DMS 273 (cell line): Measurements from ENCODE around the gene WDR20.
"Not testable (repeated sequence)": the region's sequence is repeated elsewhere in the genome, so short reads cannot be mapped to it uniquely, and the experiment has no call there.

ENCODE experiments used
- DNase-seq: peaks from one replicate; lab custom pipeline; 2025; ENCODE audit not compliant: unreplicated experiment; lab: John Stamatoyannopoulos, UW

WDR20 gene

DNA sequence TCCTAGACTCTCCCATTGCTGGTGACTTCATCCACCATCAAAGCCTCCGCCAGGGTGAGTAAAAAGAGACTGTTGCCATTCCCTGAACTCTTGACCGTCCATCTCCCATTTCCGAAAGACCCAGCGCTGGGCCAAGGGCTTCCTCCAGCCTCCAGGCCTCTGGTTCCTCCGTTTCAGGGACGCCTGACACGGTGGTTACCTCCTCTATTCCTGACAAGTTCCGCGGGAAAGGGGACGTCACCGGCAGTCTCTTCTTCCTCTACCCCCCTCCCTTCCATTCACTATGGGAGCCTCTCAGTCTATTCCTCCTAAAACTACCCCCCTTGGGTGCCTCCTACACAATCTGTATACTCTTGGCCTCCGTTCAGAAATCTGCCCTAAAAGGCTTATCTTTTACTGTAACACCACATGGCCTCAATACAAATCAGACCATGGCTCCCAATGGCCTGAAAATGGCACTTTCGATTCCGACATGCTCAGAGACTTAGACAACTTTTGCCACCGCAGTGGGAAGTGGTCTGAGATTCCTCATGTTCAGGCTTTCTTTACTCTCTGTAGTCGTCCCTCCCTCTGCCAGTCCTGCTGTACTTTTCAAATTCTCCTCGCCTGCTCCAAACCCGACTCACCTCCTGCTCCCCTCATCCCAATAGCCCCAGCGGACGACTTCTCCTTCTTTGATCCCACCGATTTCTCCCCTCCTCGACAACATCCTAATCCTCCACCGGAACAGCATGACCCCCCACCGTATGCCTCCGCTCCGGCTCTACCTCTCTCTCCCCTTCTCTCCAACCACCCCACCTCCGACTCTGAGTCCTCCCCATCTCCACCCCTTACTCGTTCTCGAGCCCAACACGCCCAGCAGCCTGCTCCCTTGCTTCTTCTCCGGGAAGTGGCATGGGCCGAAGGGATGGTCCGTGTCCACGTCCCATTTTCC lies 94.9 kb downstream of the WDR20 start:
- peak; percentile 92 for DNase-seq

DNA sequence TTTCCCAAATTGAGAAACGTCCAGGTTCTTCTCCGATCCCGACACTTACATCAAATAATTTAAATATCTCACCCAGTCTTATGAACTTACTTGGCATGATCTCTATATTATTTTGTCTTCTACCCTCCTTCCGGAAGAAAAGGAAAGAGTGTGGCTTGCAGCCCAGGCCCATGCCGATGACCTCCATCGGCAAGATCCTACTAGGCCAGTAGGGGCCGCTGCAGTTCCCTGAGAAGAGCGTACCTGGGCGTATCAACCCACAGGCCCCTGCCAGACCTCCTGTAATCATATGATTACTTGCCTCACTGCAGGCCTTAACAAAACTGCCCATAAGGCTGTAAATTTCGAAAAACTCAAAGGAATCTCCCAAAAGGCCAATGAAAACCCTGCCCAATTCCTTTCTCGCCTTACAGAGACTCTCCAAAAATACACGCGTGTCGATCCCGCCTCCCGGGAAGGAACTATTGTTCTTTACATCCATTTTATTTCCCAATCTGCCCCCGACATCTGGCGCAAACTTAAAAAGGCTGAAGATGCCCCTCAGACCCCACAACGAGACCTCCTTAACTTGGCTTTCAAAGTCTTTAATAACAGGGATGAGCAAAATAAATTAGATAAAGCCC lies 95.7 kb downstream of the WDR20 start:
- DNase-seq, result peak; percentile 92

DNA sequence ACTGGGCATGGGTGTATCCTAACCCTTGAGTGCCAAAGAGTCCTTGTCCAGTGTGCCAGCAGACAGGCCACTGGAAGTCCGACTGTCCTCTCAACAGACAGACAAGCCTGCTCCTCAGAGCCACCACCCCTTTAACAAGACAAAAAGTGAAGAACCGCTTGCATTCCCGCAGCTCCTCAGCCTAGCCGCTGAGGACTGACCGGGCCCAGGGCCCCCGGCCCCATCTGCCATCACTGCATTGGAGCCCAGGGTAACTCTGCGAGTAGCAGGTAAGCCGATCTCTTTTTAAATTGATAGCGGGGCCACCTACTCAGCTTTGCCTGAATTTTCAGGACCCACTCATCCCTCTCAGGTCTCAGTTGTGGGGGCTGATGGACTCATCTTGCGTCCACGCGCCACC lies 96.3 kb downstream of the WDR20 start:
- DNase-seq, result no peak

DNA sequence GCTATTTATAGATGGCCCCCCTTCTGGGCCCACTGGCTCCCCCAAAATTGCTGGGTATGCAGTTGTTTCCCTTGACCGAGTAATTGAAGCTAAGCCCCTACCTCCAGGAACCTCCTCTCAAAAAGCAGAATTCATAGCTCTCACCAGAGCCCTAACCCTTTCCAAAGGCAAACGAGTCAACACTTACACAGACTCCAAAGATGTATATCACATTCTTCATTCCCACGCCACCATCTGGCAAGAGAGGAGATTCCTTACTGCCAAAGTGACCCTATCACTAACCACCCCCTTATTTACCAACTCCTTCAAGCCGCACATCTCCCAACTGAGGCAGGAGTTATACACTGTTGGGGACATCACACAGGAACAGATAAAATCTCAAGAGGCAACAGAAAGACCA lies 98.4 kb downstream of the WDR20 start:
- DNase-seq, result no peak

DNA sequence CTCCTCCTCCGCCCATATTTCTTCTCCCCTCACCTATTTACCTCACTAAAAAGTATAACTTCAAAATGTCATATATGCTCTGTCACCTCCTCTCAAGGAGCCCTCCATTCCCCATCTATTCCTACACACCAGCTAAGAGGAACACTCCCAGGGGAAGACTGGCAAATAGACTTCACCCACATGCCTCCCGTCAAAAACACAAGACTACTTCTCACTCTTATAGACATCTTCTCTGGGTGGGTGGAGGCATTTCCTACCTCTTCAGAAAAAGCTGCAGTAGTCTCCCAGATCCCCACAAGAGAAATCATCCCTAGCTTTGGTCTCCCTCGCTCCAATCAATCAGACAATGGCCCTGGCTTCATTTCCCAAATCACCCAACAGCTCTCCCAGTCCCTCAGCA lies 99.1 kb downstream of the WDR20 start:
- no peak for DNase-seq

DNA sequence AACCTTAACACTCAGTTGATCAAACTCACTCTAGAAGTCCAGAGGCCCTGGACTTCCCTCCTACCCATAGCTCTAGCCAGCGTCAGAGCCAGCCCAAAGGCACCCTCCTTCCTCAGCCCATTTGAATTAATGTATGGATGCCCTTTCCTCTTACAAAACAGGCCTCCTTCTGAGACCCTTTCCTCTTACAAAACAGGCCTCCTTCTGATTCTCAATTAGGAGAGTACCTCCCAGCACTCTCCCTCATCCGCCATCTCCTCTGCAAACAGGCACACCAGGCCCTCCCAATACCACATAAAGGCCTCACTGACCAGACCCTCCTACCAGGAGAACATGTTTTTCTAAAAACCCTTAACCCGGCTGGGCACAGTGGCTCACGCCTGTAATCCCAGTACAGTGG lies 99.5 kb downstream of the WDR20 start:
- DNase-seq, result no peak

DNA sequence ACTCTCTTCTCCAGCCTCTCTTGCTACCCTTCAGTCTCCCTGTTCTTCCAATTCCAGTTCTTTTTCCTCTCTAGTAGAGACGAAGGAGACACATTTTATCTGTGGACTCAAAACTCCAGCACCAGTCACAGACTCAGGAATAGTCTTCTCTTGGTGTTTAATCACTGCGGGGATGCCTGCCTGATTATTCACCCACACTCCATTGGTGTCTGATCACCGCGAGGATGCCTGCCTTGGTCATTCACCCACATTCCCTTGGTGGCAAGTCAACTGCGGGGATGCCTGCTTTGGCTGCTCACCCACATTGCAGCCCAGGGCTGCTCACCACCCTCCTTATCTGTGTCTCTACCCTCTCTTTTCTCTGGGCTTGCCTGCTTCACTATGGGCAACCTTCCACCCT lies 100.8 kb downstream of the WDR20 start:
- not testable (repeated sequence) for DNase-seq

DNA sequence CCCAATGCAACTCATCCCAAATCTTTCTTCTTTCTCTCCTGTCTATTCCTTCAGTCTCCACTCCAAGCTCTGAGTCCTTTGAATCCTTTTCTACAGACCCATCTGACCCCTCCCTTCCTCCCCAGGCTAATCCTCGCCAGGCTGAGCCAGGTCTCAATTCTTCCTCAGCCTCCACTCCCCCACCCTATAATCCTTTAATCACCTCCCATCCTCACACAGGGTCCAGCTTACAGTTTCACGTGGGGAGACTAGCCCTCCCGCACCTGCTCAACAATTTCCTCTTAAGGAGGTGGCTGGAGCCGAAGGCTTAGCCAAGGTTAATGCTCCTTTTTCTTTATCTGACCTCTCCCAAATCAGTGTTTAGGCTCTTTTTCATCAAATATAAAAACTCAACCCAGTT lies 101.5 kb downstream of the WDR20 start:
- DNase-seq, result no peak

DNA sequence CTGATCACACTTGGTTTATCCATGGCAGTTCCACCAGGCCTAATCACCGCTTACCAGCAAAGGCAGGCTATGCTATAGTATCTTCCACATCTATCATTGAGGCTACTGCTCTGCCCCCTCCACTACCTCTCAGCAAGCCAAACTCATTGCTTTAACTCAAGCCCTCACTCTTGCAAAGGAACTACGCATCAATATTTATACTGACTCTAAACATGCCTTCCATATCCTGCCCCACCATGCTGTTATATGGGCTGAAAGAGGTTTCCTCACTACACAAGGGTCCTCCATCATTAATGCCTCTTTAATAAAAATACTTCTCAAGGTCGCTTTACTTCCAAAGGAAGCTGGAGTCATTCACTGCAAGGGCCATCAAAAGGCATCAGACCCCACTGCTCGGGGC lies 104.1 kb downstream of the WDR20 start:
- DNase-seq, result not testable (repeated sequence)

DNA sequence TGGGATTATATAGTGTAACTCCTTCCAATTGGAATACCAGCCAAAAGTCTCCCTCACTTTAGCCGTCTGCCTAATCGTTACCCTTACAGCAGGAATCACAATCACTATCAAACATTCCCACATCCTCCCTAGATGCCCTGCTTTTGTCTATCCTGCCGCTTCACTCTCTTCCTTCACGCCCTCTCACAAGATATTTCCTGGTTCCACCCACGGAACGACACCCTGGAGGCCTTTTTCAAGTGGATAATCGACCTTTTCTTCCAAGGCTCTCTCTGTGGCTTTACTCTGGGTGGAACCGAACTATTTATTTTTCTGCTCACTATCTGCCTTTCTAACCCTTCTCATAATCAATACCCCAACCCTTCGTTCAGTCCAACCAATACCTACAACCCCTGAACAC lies 106.4 kb downstream of the WDR20 start:
- no peak for DNase-seq

DNA sequence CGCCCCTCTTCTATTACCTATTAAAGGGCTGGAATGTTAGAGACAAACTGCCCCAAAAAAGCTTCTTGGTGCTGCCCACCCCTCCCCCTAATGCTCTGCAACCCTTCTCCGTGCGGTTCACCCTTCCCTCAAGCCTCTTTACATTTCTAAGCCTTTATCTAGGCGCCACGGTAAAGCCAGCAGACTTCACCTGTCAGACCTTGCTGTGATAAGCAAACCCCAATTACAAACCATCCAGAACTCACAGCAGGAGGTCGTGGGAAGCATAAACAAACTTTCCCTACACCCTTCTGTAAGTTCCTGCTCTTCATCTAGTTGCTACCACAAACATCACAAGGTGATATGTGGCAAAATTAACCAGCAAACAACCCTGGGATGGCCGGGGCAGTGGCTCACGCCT lies 108.4 kb downstream of the WDR20 start:
- no peak for DNase-seq

DNA sequence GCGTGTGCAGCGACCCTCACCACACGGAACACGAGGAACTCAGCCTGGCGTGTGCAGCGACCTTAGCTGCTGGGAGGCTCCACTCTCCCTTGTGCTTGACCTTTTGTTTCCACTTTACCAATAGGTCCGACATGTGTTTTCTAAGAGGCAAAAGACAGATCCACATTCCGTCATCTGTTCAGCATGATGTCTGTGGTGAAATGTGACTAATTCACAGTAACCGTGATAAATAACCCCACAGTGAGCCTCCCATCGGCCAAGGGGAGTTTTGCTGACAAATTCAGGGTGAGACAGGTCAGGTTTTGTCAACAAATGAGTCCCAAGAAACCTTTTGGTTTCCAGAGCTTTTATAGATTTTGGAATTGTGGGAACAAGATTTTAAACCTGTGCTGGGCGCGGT lies 109.3 kb downstream of the WDR20 start:
- no peak for DNase-seq

DNA sequence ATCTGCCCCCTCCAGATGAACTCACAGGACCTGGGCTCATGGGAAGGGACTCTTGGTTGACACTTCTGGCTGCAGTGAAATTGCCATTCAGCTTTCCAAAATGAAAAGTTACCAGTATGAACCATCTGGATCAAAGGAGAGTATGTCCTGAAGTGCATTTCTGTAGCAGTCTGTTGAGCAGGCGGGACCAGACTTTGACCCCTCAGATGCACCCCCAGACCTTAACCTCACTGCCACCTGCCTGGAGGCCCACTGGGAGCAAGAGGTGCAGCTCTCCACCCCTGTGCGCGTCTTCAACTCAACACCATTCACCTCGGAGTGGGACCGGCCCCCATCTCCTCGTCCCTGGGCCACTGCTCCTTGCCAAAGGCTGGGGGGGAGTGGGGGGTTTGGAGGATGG lies 110.3 kb downstream of the WDR20 start:
- no peak for DNase-seq

DNA sequence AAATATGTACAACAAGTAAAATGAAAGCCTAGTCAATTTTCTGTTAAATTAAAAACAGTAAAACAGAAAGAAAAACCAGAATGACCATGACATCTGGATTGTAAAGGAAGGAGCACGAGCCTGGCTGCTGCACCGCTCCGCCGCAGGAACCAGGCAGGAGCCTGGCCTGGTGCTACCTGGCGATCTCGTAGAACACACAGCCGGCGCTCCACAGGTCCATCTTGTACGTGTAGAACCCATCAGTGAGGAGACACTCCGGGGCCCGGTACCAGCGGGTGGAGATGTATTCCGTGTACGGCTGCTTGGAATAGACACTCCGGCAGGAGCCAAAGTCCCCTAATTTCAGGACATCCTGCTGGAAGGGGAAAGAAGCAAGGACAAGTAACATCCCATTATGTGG lies 110.9 kb downstream of the WDR20 start:
- DNase-seq, result no peak

DNA sequence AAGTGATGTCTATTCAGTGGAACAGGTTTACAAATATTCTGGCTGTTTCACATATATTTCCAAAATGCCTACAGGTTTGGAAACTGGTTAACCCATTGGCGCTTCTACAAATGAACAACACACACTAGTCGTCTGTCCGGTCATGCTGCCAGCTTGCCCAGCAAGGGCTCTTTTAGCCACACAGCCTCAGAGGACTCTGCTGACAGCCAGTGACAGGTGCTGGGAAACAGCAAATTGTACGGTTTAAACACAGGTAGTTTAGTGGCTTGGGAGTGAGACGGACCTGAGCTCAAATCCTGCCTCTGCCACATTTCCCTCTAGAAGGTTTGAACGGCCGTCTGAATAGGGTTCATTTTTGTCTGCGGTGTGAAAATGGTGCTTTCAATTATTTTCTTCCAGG lies 111.5 kb downstream of the WDR20 start:
- no peak for DNase-seq

DNA sequence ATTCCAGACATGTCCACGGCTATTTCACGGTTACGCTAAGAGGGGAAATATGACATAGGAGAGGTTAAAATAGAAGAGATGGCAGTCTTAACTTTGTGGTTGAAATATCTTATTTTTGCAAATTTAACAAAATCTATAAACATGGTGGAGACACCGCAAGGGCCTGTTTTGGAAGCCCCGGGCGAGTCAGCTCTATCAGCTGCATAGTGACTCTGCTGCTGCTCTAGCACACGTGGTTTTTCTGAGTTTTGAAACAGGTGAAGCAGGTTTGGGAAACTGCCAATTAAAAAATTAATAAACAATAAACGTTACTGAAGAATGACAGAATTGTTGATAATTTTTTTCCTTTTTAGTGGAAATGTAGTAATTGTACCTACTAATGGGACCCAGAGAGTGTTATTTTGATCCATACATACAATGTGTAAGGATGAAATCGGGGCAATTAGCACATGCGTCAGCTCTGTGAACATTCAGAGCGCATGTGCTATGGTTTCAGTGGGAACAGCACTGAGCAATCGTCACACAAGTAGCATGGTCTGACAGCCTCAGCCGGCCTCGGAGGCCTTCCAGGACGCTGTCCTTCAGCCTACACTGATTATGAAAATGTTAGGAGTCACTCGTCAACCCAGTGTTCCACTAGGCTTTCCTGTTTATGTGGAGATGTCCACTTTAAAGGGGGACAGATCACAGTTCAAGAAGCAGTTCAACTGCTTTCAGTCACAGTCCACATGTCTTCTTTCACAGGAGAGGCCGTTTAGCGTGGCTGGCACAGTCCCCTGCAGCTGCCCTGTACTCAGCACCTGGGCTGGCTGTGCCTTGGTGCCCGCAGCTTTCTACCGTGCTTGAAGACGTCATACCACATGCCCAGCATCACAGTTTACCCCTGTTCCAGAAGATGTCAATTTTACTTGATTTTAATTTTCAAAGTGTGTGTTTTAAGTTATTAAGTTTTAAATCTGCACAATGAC lies 113.4 kb downstream of the WDR20 start:
- no peak for DNase-seq

DNA sequence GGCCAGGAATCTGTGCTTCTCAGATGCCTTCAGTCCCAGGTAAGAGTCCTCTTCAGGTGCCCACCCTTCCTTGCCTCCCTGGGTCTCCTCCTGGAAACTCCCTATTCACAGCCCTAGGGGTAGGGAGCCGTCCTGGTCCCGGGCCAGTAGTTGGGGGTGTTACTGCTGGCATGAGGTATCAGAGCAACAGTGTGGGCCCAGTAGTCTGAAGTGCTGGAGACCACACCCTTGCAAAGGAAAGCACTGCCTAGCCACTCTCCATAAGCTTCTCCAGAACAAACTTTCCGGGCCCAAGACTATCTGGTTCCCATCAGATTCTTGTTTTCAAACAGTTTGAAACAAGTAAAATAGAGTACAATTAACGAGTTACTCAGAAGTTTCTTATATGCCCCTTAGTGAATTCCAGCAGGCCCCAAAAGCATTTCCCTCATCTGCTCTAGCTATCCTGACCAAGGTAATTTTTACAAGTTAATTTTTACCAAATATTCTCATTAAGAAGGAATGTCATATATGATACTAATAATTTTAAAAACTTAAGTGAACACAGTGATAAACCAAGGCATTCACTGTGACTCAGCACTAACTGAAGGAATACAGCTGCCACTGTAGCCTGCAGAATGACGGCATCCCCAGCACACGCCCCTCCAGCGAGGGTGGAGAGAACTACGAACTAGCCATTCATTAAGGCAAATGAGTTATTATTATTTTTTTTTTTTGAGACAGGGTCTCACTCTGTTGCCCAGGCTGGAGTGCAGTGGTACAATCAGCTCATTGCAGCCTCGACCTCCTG lies 115.9 kb downstream of the WDR20 start:
- no peak for DNase-seq

DNA sequence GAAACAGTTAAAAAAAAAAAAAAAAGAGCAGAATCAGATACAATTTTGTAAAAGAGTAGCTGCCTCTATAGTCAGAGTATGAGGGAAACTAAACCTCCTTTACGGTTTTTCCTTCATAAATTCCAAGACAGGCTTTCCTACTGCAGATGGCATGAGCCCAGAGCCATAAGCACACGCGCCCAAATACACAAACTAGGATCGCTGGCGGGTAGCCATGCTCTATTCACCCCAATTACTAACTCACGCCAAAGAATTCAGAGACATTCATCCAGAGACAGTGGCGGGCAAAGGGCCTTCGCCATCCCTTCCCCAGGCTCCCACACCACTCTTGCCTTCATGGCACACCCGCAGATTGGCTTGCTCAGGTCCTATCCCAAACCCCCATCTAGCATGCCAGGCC lies 117.0 kb downstream of the WDR20 start:
- DNase-seq, result peak; percentile 31

DNA sequence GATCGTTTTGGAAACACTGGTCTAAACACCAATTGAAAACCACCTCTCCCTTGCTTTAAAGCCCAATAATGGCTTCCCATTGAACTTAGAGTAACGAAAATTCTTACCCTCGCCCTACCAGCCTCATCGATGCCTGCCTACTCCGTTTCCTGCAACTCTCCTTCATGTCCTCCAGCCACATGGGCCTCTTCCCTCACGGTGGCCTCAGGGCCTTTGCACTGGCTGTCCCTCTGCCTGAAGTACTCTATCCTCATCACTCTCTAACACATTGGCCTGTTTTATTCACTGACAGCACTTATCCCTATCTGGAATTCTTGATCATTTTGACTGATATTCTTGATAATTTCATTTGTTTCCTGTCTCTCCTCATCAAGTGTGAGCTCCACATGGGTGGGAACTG lies 118.4 kb downstream of the WDR20 start:
- DNase-seq, result no peak
